ENCODE data around the gene CNST. TPM values are rescaled to one million over a fixed set of nuclear protein-coding genes. Genes with fewer than 3 reads are reported as not detected.

The CNST gene
- total and polyA plus RNA-seq, 2 of the 13 experiments (the other 11 are each of a cell fraction or from before 2014, with no cell fraction given) = 6.3 to 12.4 TPM

DNA sequence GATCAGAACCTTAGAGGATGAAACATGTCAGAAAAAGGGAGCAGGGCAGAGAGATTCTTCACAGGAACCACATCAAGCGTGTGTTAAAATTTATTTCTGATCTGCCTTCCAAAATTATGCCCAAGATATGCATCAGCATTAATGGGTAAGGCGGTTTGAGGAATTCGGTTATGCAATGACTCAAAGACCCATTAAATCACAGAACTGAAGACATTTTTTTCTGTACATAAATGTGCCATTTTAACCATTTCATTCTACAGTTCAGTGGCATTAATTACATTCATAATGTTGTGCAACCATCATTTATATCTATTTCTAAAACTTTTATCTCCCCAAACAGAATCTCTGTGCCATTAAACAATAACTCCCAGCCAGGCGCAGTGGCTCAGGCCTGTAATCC, 43.4 kb downstream of the CNST start (continued):
- TF ChIP-seq DPF2 (CRISPR knock-in tag; IDR thresholded peaks at IDR 0.05; ENCODE audit: borderline replicate concordance, low read depth) = no peak
- no peak for TF ChIP-seq BATF2 (CRISPR knock-in tag; IDR thresholded peaks at IDR 0.05)
- TF ChIP-seq KDM5B (CRISPR knock-in tag; IDR thresholded peaks at IDR 0.05; ENCODE audit: borderline replicate concordance) = no peak
- TF ChIP-seq, protein P1, sequence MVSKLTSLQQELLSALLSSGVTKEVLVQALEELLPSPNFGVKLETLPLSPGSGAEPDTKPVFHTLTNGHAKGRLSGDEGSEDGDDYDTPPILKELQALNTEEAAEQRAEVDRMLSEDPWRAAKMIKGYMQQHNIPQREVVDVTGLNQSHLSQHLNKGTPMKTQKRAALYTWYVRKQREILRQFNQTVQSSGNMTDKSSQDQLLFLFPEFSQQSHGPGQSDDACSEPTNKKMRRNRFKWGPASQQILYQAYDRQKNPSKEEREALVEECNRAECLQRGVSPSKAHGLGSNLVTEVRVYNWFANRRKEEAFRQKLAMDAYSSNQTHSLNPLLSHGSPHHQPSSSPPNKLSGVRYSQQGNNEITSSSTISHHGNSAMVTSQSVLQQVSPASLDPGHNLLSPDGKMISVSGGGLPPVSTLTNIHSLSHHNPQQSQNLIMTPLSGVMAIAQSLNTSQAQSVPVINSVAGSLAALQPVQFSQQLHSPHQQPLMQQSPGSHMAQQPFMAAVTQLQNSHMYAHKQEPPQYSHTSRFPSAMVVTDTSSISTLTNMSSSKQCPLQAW (CRISPR knock-in tag; IDR thresholded peaks at IDR 0.05) = no peak

GRCh38 chr1:246613096-246613758, 47.0 kb downstream of the CNST start:
- H3K4me2 ChIP-seq (ENCODE audit: low read depth, low read length) = no peak overlapping the region
- no TSS peak for BruUV-seq (replicated peaks)
- ATAC-seq (no peak), FAIRE-seq (no peak), DNase-seq (ENCODE audit: low spot score) (no peak)
- in situ Hi-C loops (cut with HindIII; ENCODE audit: extremely low pct_ligation_motif_present, low pct_unique_long_range_greater_than_20kb) (no loop called here), intact Hi-C loops (cut with micrococcal nuclease; ENCODE audit: unreplicated experiment) (no loop called here)
- H3K27ac ChIP-seq (ENCODE audit: extremely low read length, insufficient read depth, low read length) = no peak overlapping the region
- no peaks in the 10 kb centered on the region for H4K20me1 ChIP-seq (ENCODE audit: insufficient read depth, low read length)
- no peaks in the 10 kb centered on the region for H3K9me3 ChIP-seq (ENCODE audit: low read length)
- no peak overlapping the region for H3K4me3 ChIP-seq (replicated peaks in 1 of 3; ENCODE audit: insufficient read depth in 1 of 3, low read depth in 2 of 3, low read length in 3 of 3)
- TF ChIP-seq HNRNPK (IDR thresholded peaks at IDR 0.05; ENCODE audit: low read depth, low read length, poor library complexity, severe bottlenecking) (peak; percentile 89), ATF6 (CRISPR knock-in tag; conservative IDR thresholded peaks at IDR 0.05) (no peak)
- peaks cover 4% of the 10 kb centered on the region for H3K79me2 ChIP-seq (ENCODE audit: insufficient read depth, low read length)
- WGBS (ENCODE audit: low lambda C conversion rate) = 94% methylated on average over 6 of the region's 6 CpGs
- H3K4me1 ChIP-seq (ENCODE audit: insufficient read depth, low read length) = peaks cover 12% of the 10 kb centered on the region
- ChIA-PET CTCF (ENCODE audit: low intra/inter-chr PET ratio, low total read pairs) (no interaction called here), POLR2A (no interaction called here)
- H3K27me3 ChIP-seq (ENCODE audit: control insufficient read depth in 1 of 2, insufficient read depth in 2 of 2, low read length in 2 of 2) = no peaks in the 10 kb centered on the region
- H2AFZ ChIP-seq (ENCODE audit: low read length) = no peak overlapping the region
- H3K9ac ChIP-seq (ENCODE audit: insufficient read depth, low read depth, low read length) = no peak overlapping the region
- H3K36me3 ChIP-seq (replicated peaks in 1 of 2; ENCODE audit: control insufficient read depth in 1 of 2, insufficient read depth in 2 of 2, low read length in 2 of 2) = no peaks in the 10 kb centered on the region; a peak in 1 of 5 replicates

Data from HepG2 (cell line).